IPS DF 6.9 (cell line): ENCODE data around the gene RFX5.

ENCODE experiments used
- DNase-seq: peaks from one replicate; pipeline ENCODE4 v3.0.0-alpha.2; 2013; ENCODE audit warnings: low read depth, low spot score
- H3K27ac ChIP-seq: one replicate; pipeline ENCODE4 v1.5.1; 2013; ENCODE audit warnings: low read length, control low read depth
- H3K27me3 ChIP-seq: 2 replicates; pipeline ENCODE4 v1.6.1; 2013; ENCODE audit warnings: mild to moderate bottlenecking, low read length; ENCODE audit not compliant: control insufficient read depth, insufficient read depth
- H3K36me3 ChIP-seq: 2 replicates; pipeline ENCODE4 v1.6.1; 2013; ENCODE audit warnings: low read length; ENCODE audit not compliant: control insufficient read depth, insufficient read depth
- H3K4me1 ChIP-seq: 2 replicates; pipeline ENCODE4 v1.6.1; 2013; ENCODE audit warnings: low read length; ENCODE audit not compliant: control insufficient read depth, insufficient read depth
- H3K4me3 ChIP-seq: 2 replicates; pipeline ENCODE4 v1.5.1; 2013; ENCODE audit warnings: mild to moderate bottlenecking, low read length
- H3K9me3 ChIP-seq: 2 replicates; pipeline ENCODE4 v1.6.1; 2013; ENCODE audit warnings: low read length, inconsistent platforms; ENCODE audit not compliant: control insufficient read depth, insufficient read depth
- WGBS: extraction: QIAGEN DNeasy Blood & Tissue Kit; methylation state at CpG from one replicate; pipeline ENCODE4 v1.1.7; 2013; ENCODE audit warnings: mixed read lengths, missing lambda C conversion rate; ENCODE audit not compliant: insufficient read length, insufficient coverage; 5-methylcytosine and 5-hydroxymethylcytosine counted together

Gene RFX5

DNA sequence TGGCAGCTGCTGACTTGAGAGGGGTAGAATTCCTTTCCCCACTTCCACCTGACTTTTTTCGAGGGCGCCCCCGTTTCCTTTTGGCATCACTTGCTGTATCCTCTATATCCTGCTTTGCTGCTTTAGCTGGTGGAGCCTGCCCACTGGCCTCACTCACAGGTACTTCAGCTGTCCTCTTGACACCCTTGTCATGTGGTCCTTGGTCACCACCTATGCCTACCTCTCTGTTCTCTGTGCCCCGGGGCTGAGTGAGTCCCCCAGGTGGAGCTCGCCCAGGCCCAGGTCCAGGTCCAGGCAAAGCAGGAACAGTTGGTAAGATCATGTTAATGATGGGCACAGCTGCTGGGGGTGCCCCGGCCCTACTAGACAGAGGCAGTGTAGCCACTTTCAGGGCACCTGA lies 4.5 kb downstream of the RFX5 start:
- Histone ChIP-seq H3K36me3 (peaks cover 25% of the 10 kb centered on the region), H3K4me3 (no peak overlapping the region), H3K9me3 (no peaks in the 10 kb centered on the region), H3K27ac (no peak overlapping the region), H3K4me1 (0 out of 2 replicates have a peak, but pooled peaks cover 1% of the 10 kb centered on the region), H3K27me3 (no peaks in the 10 kb centered on the region)
- WGBS = no CpG with 5 or more reads among the region's 6 CpGs
- DNase-seq = no peak

DNA sequence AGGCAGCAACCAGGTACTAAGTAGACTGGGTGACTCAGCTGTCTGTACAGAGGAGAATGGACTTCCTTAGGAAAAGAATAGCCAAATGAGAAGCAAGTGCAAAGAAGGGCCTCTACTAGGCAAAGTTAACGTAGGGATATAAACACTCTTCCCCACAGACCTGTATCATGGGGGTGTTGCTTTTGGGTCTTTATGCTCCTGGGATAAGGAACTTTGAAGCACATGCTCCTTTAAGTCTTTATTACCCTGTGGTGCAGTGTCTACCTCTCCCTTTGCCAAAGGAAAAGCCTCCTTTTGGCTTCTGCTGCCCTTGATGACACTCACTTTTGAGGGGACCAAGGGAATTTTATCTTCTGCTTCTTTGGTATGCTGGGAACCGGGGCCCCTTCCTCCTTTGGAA lies 5.0 kb downstream of the RFX5 start:
- H3K27ac ChIP-seq = no peak overlapping the region
- no peaks in the 10 kb centered on the region for H3K9me3 ChIP-seq
- no CpG with 5 or more reads among the region's 2 CpGs for WGBS
- H3K4me1 ChIP-seq = 0 out of 2 replicates have a peak, but pooled peaks cover 1% of the 10 kb centered on the region
- H3K4me3 ChIP-seq = no peak overlapping the region
- H3K27me3 ChIP-seq = no peaks in the 10 kb centered on the region
- H3K36me3 ChIP-seq = peaks cover 25% of the 10 kb centered on the region
- DNase-seq = no peak

DNA sequence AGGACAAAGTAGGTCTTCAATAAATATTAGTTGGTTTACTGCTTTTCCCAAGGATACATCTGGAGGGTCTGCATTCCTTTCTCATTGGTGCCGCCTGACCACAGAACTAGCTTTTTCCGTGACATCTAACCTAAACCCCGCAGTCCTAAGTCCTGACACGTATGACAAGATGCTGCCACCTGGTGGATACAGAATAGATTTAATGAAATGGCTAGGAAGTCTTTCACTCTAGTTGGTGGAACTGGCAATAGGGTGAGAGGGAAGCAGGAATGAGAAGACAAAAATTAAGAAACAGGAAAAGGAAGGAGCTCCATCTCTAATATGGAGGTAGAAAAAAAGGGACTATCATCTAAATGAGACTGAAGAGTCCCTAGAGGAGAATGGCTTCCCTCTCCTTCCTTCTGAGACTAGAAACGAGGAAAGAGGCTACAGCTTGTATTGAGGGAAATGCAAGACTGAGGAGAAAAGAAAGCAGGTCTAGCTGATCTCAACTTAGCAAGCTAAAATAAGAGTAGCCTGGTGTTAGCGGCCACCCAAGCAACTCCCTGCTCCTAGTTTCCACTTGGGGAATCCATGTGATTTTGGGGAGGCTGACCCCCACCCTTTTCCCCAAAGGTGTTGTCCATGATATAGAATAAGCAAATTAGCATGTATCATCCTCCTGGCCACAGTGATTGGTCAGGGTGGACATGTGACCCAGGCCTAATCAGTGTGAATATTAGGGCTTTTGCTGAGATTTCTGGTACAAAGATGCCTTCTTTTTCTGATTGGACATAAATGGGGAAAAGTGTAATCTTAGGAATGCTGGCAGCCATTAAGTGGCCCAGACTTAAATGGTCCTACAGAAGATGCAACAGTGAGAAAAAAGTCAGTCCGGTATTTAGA lies 5.9 kb downstream of the RFX5 start:
- WGBS = no CpG with 5 or more reads among the region's 7 CpGs
- Histone ChIP-seq H3K4me1 (0 out of 2 replicates have a peak, but pooled peaks cover 1% of the 10 kb centered on the region), H3K36me3 (peaks cover 25% of the 10 kb centered on the region), H3K9me3 (no peaks in the 10 kb centered on the region), H3K27me3 (no peaks in the 10 kb centered on the region), H3K27ac (no peak overlapping the region), H3K4me3 (no peak overlapping the region)
- peak; percentile 73 for DNase-seq

DNA sequence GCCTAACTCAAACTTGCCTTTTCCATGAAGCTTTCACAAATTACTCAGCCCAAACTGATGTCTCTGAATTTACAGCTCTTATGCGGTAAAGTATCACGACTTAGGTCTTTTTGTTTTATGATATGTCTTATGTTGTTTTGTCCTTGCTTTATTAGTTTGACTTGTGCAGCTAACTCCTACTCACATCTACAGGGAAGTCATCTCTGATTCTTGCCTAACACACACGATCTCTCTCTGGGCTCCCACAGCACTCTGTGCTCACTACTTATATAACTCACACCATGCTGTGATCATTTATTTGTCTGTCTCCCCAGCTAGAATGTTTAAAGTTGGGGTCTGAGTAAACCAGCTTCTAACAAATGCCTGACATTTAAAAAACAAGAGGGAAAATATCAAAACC lies 10.5 kb downstream of the RFX5 start:
- Histone ChIP-seq H3K27me3 (no peaks in the 10 kb centered on the region), H3K4me3 (no peak overlapping the region), H3K36me3 (no peaks in the 10 kb centered on the region), H3K27ac (no peak overlapping the region), H3K4me1 (no peaks in the 10 kb centered on the region), H3K9me3 (no peaks in the 10 kb centered on the region)
- no peak for DNase-seq
- no CpG with 5 or more reads among the region's 3 CpGs for WGBS

DNA sequence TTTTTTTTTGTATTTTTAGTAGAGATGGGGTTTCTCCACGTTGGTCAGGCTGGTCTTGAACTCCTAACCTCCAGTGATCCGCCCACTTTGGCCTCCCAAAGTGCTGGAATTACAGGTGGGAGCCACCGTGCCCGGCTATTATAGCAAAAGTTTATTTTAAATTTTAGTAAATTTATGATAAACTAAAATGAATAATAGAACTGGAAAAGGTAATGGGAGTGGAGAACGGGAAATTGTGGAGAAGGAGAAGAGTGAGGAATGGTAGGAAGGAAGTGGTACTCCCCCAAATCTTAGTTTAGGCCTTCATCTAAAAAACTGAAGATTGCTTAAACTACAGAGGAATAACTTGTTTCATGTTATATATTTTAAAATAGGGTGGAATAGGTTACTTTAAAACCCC lies 12.2 kb downstream of the RFX5 start:
- H3K36me3 ChIP-seq = no peaks in the 10 kb centered on the region
- no peak overlapping the region for H3K27ac ChIP-seq
- no peaks in the 10 kb centered on the region for H3K9me3 ChIP-seq
- 100% methylated on average over 1 of the region's 5 CpGs for WGBS
- H3K4me3 ChIP-seq = no peak overlapping the region
- H3K27me3 ChIP-seq = no peaks in the 10 kb centered on the region
- no peaks in the 10 kb centered on the region for H3K4me1 ChIP-seq
- DNase-seq = no peak

DNA sequence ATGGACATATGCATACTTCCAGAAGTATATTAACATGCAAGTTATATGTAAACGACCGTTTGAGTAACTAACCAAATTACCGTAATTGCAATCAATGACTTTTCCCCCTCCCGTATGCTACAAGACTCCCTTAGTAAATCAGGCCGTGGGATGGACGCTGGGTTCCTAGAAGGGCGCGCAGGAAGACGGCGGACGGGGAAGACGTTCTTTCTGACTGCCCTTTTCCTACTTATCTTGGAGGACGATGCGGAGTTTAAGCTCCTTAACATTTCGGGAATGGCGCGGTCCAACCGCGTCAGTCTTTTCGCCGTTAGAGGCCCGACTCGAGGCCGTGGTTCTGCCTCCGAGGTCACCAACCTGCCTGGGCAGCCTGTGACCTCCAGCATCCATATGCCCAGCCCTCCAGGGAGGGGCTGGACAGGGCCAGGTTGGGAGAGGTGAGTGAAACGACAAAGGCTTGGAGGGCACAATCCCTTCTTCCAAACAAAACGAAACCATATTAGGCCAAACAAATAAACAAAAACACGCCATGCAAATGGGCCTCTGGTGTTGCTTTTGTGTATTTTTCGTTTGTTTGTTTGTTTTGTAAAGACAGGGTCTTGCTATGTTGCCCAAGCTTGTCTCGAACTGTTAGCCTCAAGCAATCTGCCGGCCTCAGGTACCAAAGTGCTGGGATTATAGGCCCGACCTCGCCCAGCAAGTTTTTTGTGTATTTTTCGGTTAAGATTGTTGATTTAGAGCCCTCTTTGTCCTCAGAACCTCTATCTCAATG lies 19.0 kb downstream of the RFX5 start:
- H3K4me1 ChIP-seq = no peaks in the 10 kb centered on the region
- H3K36me3 ChIP-seq = no peaks in the 10 kb centered on the region
- peak overlapping the region; percentile 66; the same call in 1 of the 2 replicates for H3K4me3 ChIP-seq
- no peak for DNase-seq
- WGBS = no CpG with 5 or more reads among the region's 34 CpGs
- H3K9me3 ChIP-seq = no peaks in the 10 kb centered on the region
- no peaks in the 10 kb centered on the region for H3K27me3 ChIP-seq
- H3K27ac ChIP-seq = no peak overlapping the region

DNA sequence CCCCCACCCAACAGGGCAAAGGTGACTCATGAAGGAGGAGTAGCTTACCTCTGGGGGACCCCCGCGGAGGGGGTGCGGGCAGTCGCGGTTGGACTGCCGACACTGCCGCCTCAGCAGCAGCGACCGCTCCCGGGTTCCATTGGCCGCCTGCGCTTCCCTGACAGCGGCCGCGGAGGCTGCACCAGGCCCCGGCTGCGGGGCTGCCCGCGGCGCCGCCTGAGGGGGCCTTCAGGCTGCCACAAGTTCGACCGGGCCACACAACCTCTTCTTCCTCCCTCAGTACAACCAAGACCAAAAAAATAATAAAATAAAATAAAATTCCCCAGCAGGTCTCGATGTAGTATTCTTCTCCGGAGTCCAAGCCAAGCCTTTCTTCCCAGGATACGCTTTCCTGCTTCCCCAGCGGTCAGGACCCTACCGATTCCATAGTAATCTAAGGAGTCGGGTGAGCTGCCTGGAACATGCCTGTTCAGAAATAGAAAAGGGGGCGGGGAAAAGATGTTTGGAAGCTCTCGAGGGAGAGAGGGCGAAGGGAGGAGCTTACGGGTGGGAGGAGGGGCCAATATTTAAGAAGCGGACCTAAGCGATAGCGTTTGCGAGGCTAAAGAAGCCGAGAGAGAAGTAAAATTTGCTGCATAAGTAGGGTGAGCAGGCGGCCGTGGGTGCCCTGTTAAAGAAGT lies 19.7 kb downstream of the RFX5 start, which contains the start of gene PI4KB:
PI4KB (minus strand) TSS at position 194 of the 680 bp plus-strand sequence. CDS start 10,935 bp downstream, outside the sequence.
- no CpG with 5 or more reads among the region's 40 CpGs for WGBS

DNA sequence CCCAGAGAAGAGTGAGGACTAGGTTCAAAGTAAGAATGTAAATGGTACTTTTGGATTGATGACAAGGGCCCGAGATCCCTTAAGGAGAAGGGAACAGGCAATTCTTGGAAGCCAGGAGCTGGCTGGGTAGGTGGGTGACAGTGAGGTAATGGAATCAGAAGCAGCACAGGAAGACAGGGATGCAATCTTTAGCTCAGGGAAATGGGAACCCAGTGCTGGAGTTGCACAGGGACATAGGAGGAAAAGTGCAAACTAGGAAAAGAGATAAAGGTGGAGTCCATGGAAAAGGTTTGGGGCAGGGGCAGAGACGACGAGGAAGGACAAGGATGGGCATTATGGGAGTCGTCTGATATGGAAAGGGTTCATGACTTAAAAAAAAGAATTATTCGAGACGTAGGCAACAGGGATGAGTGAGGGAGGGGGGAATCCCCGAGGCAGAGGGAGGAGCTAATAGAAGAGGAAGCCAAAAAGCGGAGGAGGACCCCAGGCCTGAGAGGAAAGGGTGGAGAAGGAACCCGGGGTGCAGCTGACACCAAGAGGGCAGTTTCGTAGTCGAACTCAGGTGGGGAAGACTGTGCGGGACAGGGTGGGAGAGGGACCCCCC lies 20.3 kb downstream of the RFX5 start:
- Histone ChIP-seq H3K36me3 (no peaks in the 10 kb centered on the region; the same call in 1 of the 2 replicates), H3K4me1 (no peaks in the 10 kb centered on the region), H3K9me3 (no peaks in the 10 kb centered on the region), H3K27me3 (no peaks in the 10 kb centered on the region), H3K4me3 (peak overlapping the region; percentile 66), H3K27ac (no peak overlapping the region)
- DNase-seq = no peak
- no CpG with 5 or more reads among the region's 12 CpGs for WGBS

More for the DNA sequence above, 19.7 kb downstream of the RFX5 start, which contains the start of gene PI4KB:
- Histone ChIP-seq H3K4me3 (peak within 1 kb of the TSS; percentile 66), H3K36me3 (no peaks in the 10 kb centered on the region), H3K9me3 (no peaks in the 10 kb centered on the region), H3K27me3 (no peaks in the 10 kb centered on the region), H3K27ac (no peak within 1 kb of the TSS), H3K4me1 (no peaks in the 10 kb centered on the region)
- DNase-seq = peak; percentile 97

DNA sequence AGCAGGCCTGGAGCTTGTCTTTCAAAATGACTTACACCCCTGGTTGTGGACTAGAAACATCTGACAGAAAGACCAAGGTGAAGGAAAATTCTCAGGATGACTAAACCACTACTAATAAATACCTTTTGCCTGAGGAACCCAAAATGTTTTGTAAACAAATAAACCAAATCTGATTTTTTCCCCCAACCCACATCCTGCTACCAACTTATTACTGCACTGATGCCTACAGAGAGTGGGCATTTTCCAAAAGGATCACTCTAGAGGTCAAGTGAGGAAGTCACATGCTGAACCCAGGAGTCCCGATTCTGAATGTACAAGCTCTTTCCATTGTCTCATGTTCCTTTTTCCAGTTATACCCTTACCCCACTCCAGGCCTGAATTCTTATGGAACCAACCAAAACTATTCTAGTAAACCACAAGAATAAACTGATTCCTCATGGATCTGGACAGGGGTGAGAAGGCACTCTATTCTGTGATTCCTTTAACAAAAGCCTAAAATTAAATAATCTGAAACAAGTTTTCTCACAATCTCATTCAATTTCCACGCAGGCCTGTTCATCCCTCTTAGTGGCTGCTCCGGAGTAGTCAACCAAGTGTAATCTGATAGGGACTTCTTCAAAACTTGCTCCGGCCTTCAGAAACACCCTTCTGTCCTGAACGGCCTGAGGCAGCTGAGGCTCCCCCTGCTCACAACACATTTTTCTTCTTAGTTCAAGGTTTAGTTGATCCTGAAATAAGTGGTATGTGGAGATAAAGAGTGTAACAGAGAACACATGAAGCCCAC lies 21.2 kb downstream of the RFX5 start:
- no peak overlapping the region for H3K4me3 ChIP-seq
- no peaks in the 10 kb centered on the region for H3K27me3 ChIP-seq
- no peaks in the 10 kb centered on the region for H3K9me3 ChIP-seq
- no peaks in the 10 kb centered on the region for H3K4me1 ChIP-seq
- DNase-seq = no peak
- H3K36me3 ChIP-seq = no peaks in the 10 kb centered on the region; the same call in 1 of the 2 replicates
- no CpG with 5 or more reads among the region's 5 CpGs for WGBS
- no peak overlapping the region for H3K27ac ChIP-seq
